GM19351 (cell line): Measurements from ENCODE around the gene TXNIP.

ENCODE experiments used
- ATAC-seq: cut with Tn5 transposase; IDR thresholded peaks from one replicate; pipeline ENCODE4 v1.9.1; 2021; ENCODE audit warnings: mild to moderate bottlenecking, moderate library complexity; ENCODE audit not compliant: unreplicated experiment

TXNIP gene

DNA sequence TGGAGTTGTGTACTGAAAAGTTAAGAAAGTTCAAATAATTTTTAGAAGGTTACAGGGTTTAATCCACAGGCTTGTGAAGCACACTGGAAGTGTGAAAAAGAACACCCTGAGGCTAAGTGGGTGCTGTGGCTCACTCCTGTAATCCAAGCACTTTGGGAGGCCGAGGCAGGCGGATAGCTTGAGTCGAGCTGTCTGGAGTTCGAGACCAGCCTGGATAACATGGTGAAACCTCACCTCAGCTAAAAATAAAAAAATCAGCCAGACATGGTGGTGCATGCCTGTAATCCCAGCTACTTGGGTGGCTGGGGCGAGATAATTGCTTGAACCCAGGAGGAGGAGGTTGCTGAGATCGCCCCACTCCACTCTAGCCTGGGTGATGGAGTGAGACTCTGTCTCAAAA is 9.8 kb downstream of the TXNIP start:
- no peak for ATAC-seq

GRCh38 chr1:145985502-145986439 is 10.6 kb downstream of the TXNIP start:
- no peak for ATAC-seq

- no peak for ATAC-seq
Observed at GRCh38 chr1:145985129-145985501, 11.3 kb downstream of the TXNIP start.

DNA sequence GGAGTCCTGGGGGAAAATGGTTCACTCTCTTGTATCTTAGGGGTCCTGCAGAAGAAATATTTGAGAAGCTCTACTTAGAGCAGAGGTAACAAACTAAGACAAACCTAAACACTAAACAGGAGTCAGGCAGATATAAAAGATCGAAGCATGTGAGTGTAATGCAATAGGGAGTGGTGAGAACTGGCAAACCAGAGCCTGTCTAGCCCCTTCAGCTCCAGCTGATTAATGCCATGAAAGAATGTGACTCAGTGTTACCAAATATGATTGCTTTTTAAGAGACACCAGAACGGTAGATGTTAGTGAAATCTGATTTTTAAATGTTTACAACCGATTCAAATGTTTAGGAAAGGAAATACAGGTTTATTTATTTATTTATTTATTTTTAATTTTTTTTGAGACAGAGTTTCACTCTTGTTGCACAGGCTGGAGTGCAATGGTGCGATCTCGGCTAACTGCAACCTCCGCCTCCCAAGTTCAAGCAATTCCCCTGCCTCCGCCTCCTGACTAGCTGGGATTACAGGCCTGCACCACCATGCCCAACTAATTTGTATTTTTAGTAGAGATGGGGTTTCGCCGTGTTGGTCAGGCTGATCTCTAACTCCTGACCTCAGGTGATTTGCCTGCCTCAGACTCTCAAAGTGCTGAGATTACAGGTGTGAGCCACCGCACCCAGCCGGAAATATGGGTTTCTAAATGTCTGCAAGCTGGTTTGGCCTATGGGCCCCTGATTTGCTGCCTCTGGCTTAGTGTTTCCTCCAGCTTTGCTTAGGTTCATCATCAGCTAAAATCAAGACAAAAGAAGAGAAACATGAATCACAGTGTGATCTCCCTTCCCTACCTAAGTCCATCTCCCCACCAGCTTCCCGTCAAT is 12.2 kb downstream of the TXNIP start:
- no peak for ATAC-seq

GRCh38 chr1:145983206-145983675 is 13.1 kb downstream of the TXNIP start:
- ATAC-seq, result no peak

- no peak for ATAC-seq
Observed at GRCh38 chr1:145982010-145982723, 14.2 kb downstream of the TXNIP start.

DNA sequence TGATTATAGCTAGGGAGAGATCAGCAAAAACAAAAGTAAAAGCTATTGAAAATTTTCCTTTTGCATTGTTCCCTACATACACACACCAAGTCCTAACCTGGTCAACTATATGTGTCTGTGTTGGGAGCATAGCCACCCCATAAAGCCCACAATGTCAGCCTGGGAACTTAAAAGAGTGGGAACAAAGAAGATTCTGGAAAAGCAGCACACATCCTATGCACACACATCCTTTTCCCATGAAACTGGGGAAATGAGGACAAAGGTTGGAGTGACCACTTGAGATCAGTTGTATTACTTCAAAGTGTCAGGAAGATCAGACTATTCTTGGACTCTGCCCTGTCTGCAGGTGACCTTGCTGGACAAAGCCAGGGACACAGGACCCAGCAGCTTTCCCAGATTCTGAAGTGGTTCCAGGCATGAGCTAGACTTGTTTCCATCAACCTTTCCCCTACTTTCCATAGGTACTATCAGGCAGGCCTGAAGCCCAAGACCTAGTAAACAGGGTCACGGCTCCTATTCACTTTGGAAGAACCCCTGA is 15.9 kb downstream of the TXNIP start:
- no peak for ATAC-seq

GRCh38 chr1:145979746-145980456 is 16.5 kb downstream of the TXNIP start:
- peak; percentile 13 for ATAC-seq

DNA sequence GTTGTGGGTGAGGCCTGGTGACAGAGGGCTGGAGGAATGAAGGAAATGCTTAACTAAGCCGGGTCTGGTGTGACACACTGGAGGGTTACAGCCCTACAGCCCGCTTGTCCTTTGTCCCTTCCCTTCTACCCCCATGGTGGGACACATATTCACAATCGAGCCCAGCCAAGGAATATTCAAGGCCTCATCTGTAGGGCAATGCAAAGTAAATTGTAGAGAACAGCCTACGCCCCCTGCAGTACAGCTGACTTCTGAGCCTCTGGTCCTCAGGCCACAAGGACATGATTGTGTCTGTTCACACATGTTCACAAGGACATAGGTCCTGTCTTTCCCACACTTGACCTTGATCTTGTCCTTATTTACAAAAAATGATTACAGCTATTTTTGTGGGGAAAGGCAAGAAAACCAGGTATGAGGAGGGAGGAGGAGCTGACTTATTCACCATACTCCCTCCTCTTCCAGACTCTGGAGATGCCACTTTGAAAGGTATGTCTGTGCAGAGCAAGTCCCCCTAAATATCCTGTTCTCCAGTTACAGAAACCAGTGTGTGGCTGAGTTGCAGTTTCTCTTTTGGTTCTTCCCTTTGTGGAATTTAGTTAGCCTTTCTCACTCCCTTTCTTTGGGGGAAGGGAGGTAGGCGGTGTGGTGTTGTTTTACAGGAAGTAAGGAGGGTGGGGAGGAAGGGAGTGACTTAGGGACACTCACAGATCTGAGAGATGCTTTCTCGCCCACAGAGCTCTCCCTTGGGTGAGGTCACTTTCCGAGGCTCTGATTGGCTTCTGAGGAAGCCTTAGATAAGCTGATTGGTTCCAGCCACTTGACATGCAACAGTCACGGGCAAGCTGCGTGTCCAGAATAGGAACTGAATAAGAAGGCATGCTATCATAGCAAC is 17.3 kb downstream of the TXNIP start:
- peak; percentile 89 for ATAC-seq

GRCh38 chr1:145978471-145978853 is 17.9 kb downstream of the TXNIP start:
- ATAC-seq, result no peak

DNA sequence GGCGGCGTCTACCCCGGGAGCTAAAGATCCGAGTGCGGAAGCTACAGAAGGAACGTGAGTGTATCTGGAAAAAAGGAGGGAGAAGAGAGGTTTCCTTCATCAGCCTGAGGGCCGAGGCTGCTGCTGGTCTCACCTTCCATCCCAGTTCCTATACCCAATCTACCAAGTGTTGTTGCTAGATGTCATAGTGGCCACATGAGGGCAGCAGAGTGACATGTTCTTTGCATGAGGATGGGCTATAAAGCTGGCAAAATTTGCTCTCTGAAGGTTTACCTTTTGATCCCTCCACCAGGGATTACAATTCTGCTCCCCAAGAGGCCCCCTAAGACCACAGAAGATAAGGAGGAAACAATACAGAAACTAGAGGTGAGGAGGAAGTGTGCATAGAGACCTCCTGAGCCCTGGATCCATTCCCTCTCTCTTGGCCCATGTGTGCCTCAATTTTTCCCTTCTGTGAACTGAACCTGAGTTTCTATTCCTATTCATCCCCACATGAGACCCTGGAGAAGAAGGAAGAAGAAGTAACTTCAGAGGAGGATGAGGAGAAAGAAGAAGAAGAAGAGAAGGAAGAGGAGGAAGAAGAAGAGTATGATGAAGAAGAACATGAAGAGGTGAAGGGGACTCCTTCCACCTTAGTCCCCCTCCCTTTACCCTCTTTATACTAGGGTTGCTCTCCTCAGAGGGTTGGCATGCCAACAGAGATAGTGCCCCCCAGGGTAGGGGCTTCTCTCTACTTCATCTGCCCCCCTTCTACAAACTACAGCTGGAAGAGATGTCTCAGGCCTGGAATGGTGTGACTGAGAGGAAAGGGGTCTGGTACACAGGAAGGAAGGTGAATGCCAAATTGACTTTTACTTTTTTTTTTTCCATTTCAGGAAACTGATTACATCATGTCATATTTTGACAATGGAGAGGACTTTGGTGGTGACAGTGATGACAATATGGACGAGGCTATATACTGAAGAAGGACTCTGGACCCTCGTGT is 18.6 kb downstream of the TXNIP start:
- ATAC-seq, result no peak

DNA sequence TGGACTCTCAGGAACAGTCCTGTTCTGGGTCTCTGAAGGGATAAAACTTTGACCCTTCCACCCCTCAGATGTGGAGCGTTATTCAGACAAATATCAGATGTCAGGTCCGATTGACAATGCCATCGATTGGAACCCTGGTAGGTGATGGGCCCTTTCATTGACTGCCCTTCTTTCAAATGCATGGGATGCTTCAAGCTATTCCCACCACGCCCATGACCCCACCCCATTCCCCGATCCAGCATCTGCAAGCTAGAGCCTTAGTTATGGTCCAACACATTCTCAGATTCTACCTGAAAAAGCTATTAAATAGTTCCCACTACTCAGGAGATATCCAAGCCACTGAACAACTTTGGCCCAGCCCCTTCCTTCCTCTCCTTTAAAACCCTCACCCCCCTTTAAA is 19.4 kb downstream of the TXNIP start:
- ATAC-seq, result no peak

DNA sequence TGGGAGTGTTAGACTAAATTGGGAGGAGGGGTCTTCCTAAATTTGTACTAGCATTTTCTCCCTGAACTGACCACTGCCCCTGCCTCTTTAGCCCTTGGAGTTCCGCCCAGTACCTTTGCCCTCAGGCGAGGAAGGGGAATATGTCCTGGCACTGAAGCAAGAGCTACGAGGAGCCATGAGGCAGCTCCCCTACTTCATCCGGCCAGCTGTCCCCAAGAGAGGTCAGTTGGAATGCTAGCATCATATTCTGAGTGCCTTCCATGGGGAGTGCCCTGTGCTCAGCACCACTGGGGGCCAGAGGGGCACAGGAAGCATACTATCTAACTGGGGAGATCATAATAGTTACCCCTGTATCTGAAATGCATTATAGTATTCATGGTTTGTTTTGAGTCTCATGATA is 21.2 kb downstream of the TXNIP start:
- no peak for ATAC-seq

GRCh38 chr1:145974721-145975120 is 21.7 kb downstream of the TXNIP start:
- no peak for ATAC-seq

- no peak for ATAC-seq
Observed at GRCh38 chr1:145972580-145972979, 23.8 kb downstream of the TXNIP start.

- ATAC-seq, result no peak
Observed at GRCh38 chr1:145967288-145967687, 29.1 kb downstream of the TXNIP start.

DNA sequence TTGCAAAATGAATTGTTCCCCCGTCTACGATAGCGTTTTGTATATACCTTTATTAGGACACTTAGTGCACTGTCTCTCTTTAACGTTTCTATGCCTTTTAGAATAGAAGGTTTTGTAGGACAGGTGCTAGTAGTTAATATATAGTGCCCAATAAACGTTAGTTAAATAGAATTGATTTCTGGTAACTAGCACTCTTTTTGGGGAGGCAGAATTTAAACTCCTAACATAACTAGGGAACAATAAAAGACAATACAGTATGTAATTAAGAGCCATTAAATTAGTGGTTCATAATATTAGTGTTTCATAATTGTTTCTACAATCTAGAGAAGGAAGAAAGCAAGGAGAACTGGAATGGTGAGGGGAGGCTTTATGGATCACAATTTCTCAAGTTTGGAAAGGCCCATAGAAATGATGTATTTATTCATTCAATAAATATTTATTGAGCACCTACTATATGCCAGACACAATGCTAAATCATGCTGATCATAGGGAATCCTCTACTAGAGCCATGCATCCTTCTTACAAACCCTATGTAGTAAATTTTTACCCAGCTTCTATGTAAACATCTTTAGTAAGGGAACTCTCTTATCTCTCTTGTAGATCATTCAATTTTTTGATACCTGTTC is 31.1 kb downstream of the TXNIP start:
- ATAC-seq, result no peak
